HAP-1 (cell line): ENCODE results near the gene TTLL12.

Experiments used
- DNase-seq, 2 experiments: peaks; one replicate each; pipeline ENCODE4 v3.0.0-alpha.2; 2016 to 2020; ENCODE audit warnings: low spot score in 2 of 2
- H3K27me3 ChIP-seq: fragments of 250-450 bp; sonication (Bioruptor Pico); 2 replicates; pipeline ENCODE4 v1.5.1; 2020; ENCODE audit warnings: low read depth, mild to moderate bottlenecking, moderate library complexity
- H3K36me3 ChIP-seq: fragments of 250-450 bp; sonication (Bioruptor Pico); replicated peaks from 2 replicates; pipeline ENCODE4 v1.5.1; 2020; ENCODE audit warnings: mild to moderate bottlenecking
- H3K4me1 ChIP-seq: fragments of 250-450 bp; sonication (Bioruptor Pico); 2 replicates; pipeline ENCODE4 v1.5.1; 2020; ENCODE audit warnings: mild to moderate bottlenecking
- H3K4me3 ChIP-seq: fragments of 250-450 bp; sonication (Bioruptor Pico); 2 replicates; pipeline ENCODE4 v1.5.1; 2020; ENCODE audit warnings: mild to moderate bottlenecking, moderate library complexity
- H3K9me3 ChIP-seq: fragments of 250-450 bp; sonication (Bioruptor Pico); 2 replicates; pipeline ENCODE4 v1.5.1; 2020; ENCODE audit warnings: mild to moderate bottlenecking, moderate library complexity
- in situ Hi-C: fragments of 300-500 bp; cut with MboI; formaldehyde crosslinking; loops from 3 replicates; pipeline ENCODE4 v1.14.3; 2020; ENCODE audit warnings: low sequenced_read_pairs, inconsistent platforms, mixed read lengths

The TTLL12 gene

GRCh38 chr22:43135565-43135964 lies 51.4 kb downstream of the TTLL12 start:
- Histone ChIP-seq H3K36me3 (peaks cover 77% of the 10 kb centered on the region), H3K27me3 (no peaks in the 10 kb centered on the region), H3K9me3 (no peaks in the 10 kb centered on the region), H3K4me1 (no peaks in the 10 kb centered on the region), H3K4me3 (no peak overlapping the region)
- no peak for DNase-seq
- in situ Hi-C loops: no loop called here

GRCh38 chr22:43134553-43134952 lies 52.4 kb downstream of the TTLL12 start:
- Histone ChIP-seq H3K4me3 (no peak overlapping the region), H3K27me3 (no peaks in the 10 kb centered on the region), H3K9me3 (no peaks in the 10 kb centered on the region), H3K36me3 (peaks cover 67% of the 10 kb centered on the region), H3K4me1 (no peaks in the 10 kb centered on the region)
- no peak for DNase-seq
- in situ Hi-C loops: no loop called here

- Histone ChIP-seq H3K4me3 (no peak overlapping the region), H3K27me3 (no peaks in the 10 kb centered on the region), H3K36me3 (peaks cover 57% of the 10 kb centered on the region), H3K4me1 (no peaks in the 10 kb centered on the region), H3K9me3 (no peaks in the 10 kb centered on the region)
- in situ Hi-C loops: no loop called here
- no peak for DNase-seq
These were observed 53.5 kb downstream of the TTLL12 start for GRCh38 chr22:43133401-43133800.

- H3K4me1 ChIP-seq: no peaks in the 10 kb centered on the region
- peaks cover 43% of the 10 kb centered on the region for H3K36me3 ChIP-seq
- no peaks in the 10 kb centered on the region for H3K27me3 ChIP-seq
- H3K4me3 ChIP-seq: no peak overlapping the region
- H3K9me3 ChIP-seq: no peaks in the 10 kb centered on the region
- in situ Hi-C loops: no loop called here
- DNase-seq: no peak
These were observed 55.0 kb downstream of the TTLL12 start for GRCh38 chr22:43131773-43132501.

GRCh38 chr22:43129426-43130425 lies 57.2 kb downstream of the TTLL12 start:
- Histone ChIP-seq H3K4me1 (no peaks in the 10 kb centered on the region), H3K4me3 (no peak overlapping the region), H3K27me3 (no peaks in the 10 kb centered on the region), H3K36me3 (peaks cover 25% of the 10 kb centered on the region), H3K9me3 (no peaks in the 10 kb centered on the region)
- no peak for DNase-seq
- in situ Hi-C loops: no loop called here

- no peaks in the 10 kb centered on the region for H3K27me3 ChIP-seq
- no peaks in the 10 kb centered on the region for H3K4me1 ChIP-seq
- no peaks in the 10 kb centered on the region for H3K9me3 ChIP-seq
- H3K4me3 ChIP-seq: no peak overlapping the region
- H3K36me3 ChIP-seq: peaks cover 19% of the 10 kb centered on the region
- in situ Hi-C loops: no loop called here
- no peak for DNase-seq
These were observed 58.0 kb downstream of the TTLL12 start for GRCh38 chr22:43128928-43129424.

- in situ Hi-C loops: no loop called here
These were observed 58.8 kb downstream of the TTLL12 start for GRCh38 chr22:43128116-43128515.

GRCh38 chr22:43127166-43127908 lies 59.6 kb downstream of the TTLL12 start:
- H3K36me3 ChIP-seq: peaks cover 9% of the 10 kb centered on the region
- no peaks in the 10 kb centered on the region for H3K4me1 ChIP-seq
- no peak for DNase-seq
- H3K9me3 ChIP-seq: no peaks in the 10 kb centered on the region
- H3K27me3 ChIP-seq: no peaks in the 10 kb centered on the region
- H3K4me3 ChIP-seq: no peak overlapping the region
- in situ Hi-C loops: no loop called here

More at GRCh38 chr22:43128116-43128515, 58.8 kb downstream of the TTLL12 start:
- H3K4me3 ChIP-seq: no peak overlapping the region
- no peaks in the 10 kb centered on the region for H3K4me1 ChIP-seq
- no peaks in the 10 kb centered on the region for H3K9me3 ChIP-seq
- no peak for DNase-seq
- H3K36me3 ChIP-seq: peaks cover 16% of the 10 kb centered on the region
- H3K27me3 ChIP-seq: no peaks in the 10 kb centered on the region

- Histone ChIP-seq H3K4me1 (no peaks in the 10 kb centered on the region), H3K36me3 (peaks cover 7% of the 10 kb centered on the region), H3K4me3 (no peak overlapping the region), H3K9me3 (no peaks in the 10 kb centered on the region), H3K27me3 (no peaks in the 10 kb centered on the region)
- DNase-seq: no peak
- in situ Hi-C loops: no loop called here
These were observed 60.3 kb downstream of the TTLL12 start for GRCh38 chr22:43126501-43127165.

- H3K36me3 ChIP-seq: no peaks in the 10 kb centered on the region
- in situ Hi-C loops: no loop called here
- no peaks in the 10 kb centered on the region for H3K4me1 ChIP-seq
- DNase-seq: no peak
- H3K9me3 ChIP-seq: no peaks in the 10 kb centered on the region
- no peaks in the 10 kb centered on the region for H3K27me3 ChIP-seq
- H3K4me3 ChIP-seq: no peak overlapping the region
These were observed 67.9 kb downstream of the TTLL12 start for GRCh38 chr22:43118953-43119458.

GRCh38 chr22:43118024-43118849 lies 68.7 kb downstream of the TTLL12 start:
- Histone ChIP-seq H3K9me3 (no peaks in the 10 kb centered on the region), H3K4me3 (no peak overlapping the region), H3K4me1 (no peaks in the 10 kb centered on the region), H3K27me3 (no peaks in the 10 kb centered on the region), H3K36me3 (no peaks in the 10 kb centered on the region)
- no peak for DNase-seq
- in situ Hi-C loops: no loop called here

GRCh38 chr22:43116932-43117331 lies 70.0 kb downstream of the TTLL12 start:
- DNase-seq: no peak
- H3K36me3 ChIP-seq: no peaks in the 10 kb centered on the region
- H3K4me1 ChIP-seq: no peaks in the 10 kb centered on the region
- no peak overlapping the region for H3K4me3 ChIP-seq
- H3K27me3 ChIP-seq: no peaks in the 10 kb centered on the region
- H3K9me3 ChIP-seq: no peaks in the 10 kb centered on the region
- in situ Hi-C loops: no loop called here
